ENCODE results near the gene PYCARD.

The PYCARD gene

GRCh38 chr16:31229501-31229900, 26.9 kb upstream of the PYCARD start:
- ATAC-seq = no peak
- TF ChIP-seq BACH2 (CRISPR knock-in tag; IDR thresholded peaks at IDR 0.05; ENCODE audit: borderline replicate concordance) (no peak), CSDC2 (CRISPR knock-in tag; IDR thresholded peaks at IDR 0.05) (no peak), TSHZ2 (CRISPR knock-in tag; IDR thresholded peaks at IDR 0.05) (no peak), ZNF70 (CRISPR knock-in tag; IDR thresholded peaks at IDR 0.05) (no peak), GLIS3 (CRISPR knock-in tag; IDR thresholded peaks at IDR 0.05) (no peak), TCF4 (CRISPR knock-in tag; IDR thresholded peaks at IDR 0.05; ENCODE audit: borderline replicate concordance) (no peak), ISL1 (CRISPR knock-in tag; IDR thresholded peaks at IDR 0.05) (no peak), ZC3H10 (CRISPR knock-in tag; IDR thresholded peaks at IDR 0.05) (no peak), ESRRG (CRISPR knock-in tag; IDR thresholded peaks at IDR 0.05) (no peak), POU6F1 (CRISPR knock-in tag; IDR thresholded peaks at IDR 0.05; ENCODE audit: borderline replicate concordance, low read depth) (no peak), RARB (CRISPR knock-in tag; IDR thresholded peaks at IDR 0.05) (no peak), ZFP30 (CRISPR knock-in tag; IDR thresholded peaks at IDR 0.05) (no peak), ZFP3 (CRISPR knock-in tag; IDR thresholded peaks at IDR 0.05) (no peak), SNAI2 (CRISPR knock-in tag; IDR thresholded peaks at IDR 0.05) (no peak), ARNTL (CRISPR knock-in tag; IDR thresholded peaks at IDR 0.05; ENCODE audit: borderline replicate concordance, low read depth) (no peak), OSR1 (CRISPR knock-in tag; IDR thresholded peaks at IDR 0.05) (no peak), TOX (CRISPR knock-in tag; IDR thresholded peaks at IDR 0.05; ENCODE audit: borderline replicate concordance) (no peak), ZNF8 (CRISPR knock-in tag; IDR thresholded peaks at IDR 0.05) (no peak)
- TF ChIP-seq, protein P1, sequence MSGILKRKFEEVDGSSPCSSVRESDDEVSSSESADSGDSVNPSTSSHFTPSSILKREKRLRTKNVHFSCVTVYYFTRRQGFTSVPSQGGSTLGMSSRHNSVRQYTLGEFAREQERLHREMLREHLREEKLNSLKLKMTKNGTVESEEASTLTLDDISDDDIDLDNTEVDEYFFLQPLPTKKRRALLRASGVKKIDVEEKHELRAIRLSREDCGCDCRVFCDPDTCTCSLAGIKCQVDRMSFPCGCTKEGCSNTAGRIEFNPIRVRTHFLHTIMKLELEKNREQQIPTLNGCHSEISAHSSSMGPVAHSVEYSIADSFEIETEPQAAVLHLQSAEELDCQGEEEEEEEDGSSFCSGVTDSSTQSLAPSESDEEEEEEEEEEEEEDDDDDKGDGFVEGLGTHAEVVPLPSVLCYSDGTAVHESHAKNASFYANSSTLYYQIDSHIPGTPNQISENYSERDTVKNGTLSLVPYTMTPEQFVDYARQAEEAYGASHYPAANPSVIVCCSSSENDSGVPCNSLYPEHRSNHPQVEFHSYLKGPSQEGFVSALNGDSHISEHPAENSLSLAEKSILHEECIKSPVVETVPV (CRISPR knock-in tag; IDR thresholded peaks at IDR 0.05) = no peak

DNA sequence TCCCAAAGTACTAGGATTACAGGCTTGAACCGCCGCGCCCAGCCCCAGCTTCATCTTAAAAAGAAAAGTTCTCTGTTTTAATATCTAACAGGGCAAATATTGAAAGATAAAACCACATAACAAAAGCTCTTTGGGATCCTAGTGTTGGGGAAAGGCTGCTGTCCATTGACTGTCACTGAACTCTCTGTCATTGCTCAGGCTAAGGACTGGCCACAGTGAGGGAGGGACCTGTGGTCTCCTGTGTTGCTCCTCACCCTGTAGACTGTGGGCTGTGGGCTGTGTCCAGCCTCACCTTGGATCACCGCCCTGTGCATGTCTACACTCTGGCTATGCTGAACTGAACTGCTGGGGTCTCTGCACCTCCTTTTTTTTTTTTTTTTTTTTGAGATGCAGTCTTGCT, 25.6 kb upstream of the PYCARD start:
- TF ChIP-seq GLIS3 (CRISPR knock-in tag; IDR thresholded peaks at IDR 0.05) (no peak), POU6F1 (CRISPR knock-in tag; IDR thresholded peaks at IDR 0.05; ENCODE audit: borderline replicate concordance, low read depth) (no peak), TOX (CRISPR knock-in tag; IDR thresholded peaks at IDR 0.05; ENCODE audit: borderline replicate concordance) (no peak), SNAI2 (CRISPR knock-in tag; IDR thresholded peaks at IDR 0.05) (no peak), ISL1 (CRISPR knock-in tag; IDR thresholded peaks at IDR 0.05) (no peak), OSR1 (CRISPR knock-in tag; IDR thresholded peaks at IDR 0.05) (no peak), ZC3H10 (CRISPR knock-in tag; IDR thresholded peaks at IDR 0.05) (no peak), TCF4 (CRISPR knock-in tag; IDR thresholded peaks at IDR 0.05; ENCODE audit: borderline replicate concordance) (no peak), ARNTL (CRISPR knock-in tag; IDR thresholded peaks at IDR 0.05; ENCODE audit: borderline replicate concordance, low read depth) (no peak), ESRRG (CRISPR knock-in tag; IDR thresholded peaks at IDR 0.05) (no peak), TSHZ2 (CRISPR knock-in tag; IDR thresholded peaks at IDR 0.05) (no peak), ZNF565 (CRISPR knock-in tag; conservative IDR thresholded peaks at IDR 0.05; ENCODE audit: low read depth) (no peak), ZFP30 (CRISPR knock-in tag; IDR thresholded peaks at IDR 0.05) (no peak), RARB (CRISPR knock-in tag; IDR thresholded peaks at IDR 0.05) (no peak), ZNF8 (CRISPR knock-in tag; IDR thresholded peaks at IDR 0.05) (no peak), ZNF70 (CRISPR knock-in tag; IDR thresholded peaks at IDR 0.05) (no peak)
- TF ChIP-seq, protein P2, sequence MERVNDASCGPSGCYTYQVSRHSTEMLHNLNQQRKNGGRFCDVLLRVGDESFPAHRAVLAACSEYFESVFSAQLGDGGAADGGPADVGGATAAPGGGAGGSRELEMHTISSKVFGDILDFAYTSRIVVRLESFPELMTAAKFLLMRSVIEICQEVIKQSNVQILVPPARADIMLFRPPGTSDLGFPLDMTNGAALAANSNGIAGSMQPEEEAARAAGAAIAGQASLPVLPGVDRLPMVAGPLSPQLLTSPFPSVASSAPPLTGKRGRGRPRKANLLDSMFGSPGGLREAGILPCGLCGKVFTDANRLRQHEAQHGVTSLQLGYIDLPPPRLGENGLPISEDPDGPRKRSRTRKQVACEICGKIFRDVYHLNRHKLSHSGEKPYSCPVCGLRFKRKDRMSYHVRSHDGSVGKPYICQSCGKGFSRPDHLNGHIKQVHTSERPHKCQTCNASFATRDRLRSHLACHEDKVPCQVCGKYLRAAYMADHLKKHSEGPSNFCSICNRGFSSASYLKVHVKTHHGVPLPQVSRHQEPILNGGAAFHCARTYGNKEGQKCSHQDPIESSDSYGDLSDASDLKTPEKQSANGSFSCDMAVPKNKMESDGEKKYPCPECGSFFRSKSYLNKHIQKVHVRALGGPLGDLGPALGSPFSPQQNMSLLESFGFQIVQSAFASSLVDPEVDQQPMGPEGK (CRISPR knock-in tag; IDR thresholded peaks at IDR 0.05; ENCODE audit: borderline replicate concordance) = no peak
- TF ChIP-seq, protein P1 (CRISPR knock-in tag; IDR thresholded peaks at IDR 0.05) = no peak
- no peak for ATAC-seq
